OCI-LY1 (cell line): ENCODE data around the gene PXDN.

ENCODE experiments used
- H2AFZ ChIP-seq: fragments of 200-600 bp; sonication (generic), shearing (Covaris generic); 2 replicates; pipeline ENCODE4 v1.6.0; 2014; ENCODE audit warnings: antibody characterized with exemption, mild to moderate bottlenecking, low read length
- H3F3A ChIP-seq: fragments of 200-600 bp; sonication (generic), shearing (Covaris generic); 2 replicates; pipeline ENCODE4 v1.6.0; 2014; ENCODE audit warnings: mild to moderate bottlenecking, antibody characterized with exemption, low read length, moderate library complexity; ENCODE audit not compliant: insufficient read depth
- H3K27ac ChIP-seq: fragments of 200-600 bp; sonication (generic); 2 replicates; pipeline ENCODE4 v1.5.1; 2014; ENCODE audit warnings: low read length, mixed run types, mild to moderate bottlenecking, low read depth; ENCODE audit not compliant: poor library complexity, severe bottlenecking
- H3K27me3 ChIP-seq: fragments of 200-600 bp; sonication (generic); 2 replicates; pipeline ENCODE4 v1.6.0; 2014; ENCODE audit warnings: antibody characterized with exemption, mild to moderate bottlenecking, low read length, moderate library complexity; ENCODE audit not compliant: insufficient read depth
- H3K36me3 ChIP-seq: fragments of 200-600 bp; sonication (generic); 2 replicates; pipeline ENCODE4 v1.6.1; 2014; ENCODE audit warnings: mild to moderate bottlenecking, antibody characterized with exemption, low read length, moderate library complexity, mixed read lengths; ENCODE audit not compliant: insufficient read depth
- H3K4me1 ChIP-seq: fragments of 200-600 bp; sonication (generic); 2 replicates; pipeline ENCODE4 v1.5.1; 2014; ENCODE audit warnings: mild to moderate bottlenecking, low read length, moderate library complexity; ENCODE audit not compliant: insufficient read depth, severe bottlenecking
- H3K4me2 ChIP-seq: fragments of 200-600 bp; sonication (generic), shearing (Covaris generic); 2 replicates; pipeline ENCODE4 v1.6.1; 2014; ENCODE audit warnings: low read length
- H3K4me3 ChIP-seq: fragments of 200-600 bp; sonication (generic); 2 replicates; pipeline ENCODE4 v1.5.1; 2014; ENCODE audit warnings: low read length, low read depth, mild to moderate bottlenecking, mixed read lengths; ENCODE audit not compliant: poor library complexity, severe bottlenecking
- H3K79me2 ChIP-seq: fragments of 200-600 bp; shearing (Covaris generic); 2 replicates; pipeline ENCODE4 v1.6.1; 2016; ENCODE audit warnings: mixed run types, low read length, mixed read lengths; ENCODE audit not compliant: insufficient read depth
- H3K9ac ChIP-seq: fragments of 200-600 bp; sonication (generic), shearing (Covaris generic); 2 replicates; pipeline ENCODE4 v1.6.1; 2014; ENCODE audit warnings: mild to moderate bottlenecking, low read length, mixed read lengths
- H3K9me2 ChIP-seq: fragments of 200-600 bp; sonication (generic), shearing (Covaris generic); 2 replicates; pipeline ENCODE4 v1.6.1; 2014; ENCODE audit warnings: low read depth, mild to moderate bottlenecking, low read length, mixed read lengths
- H3K9me3 ChIP-seq: fragments of 200-600 bp; shearing (Covaris generic); 2 replicates; pipeline ENCODE4 v1.6.1; 2014; ENCODE audit warnings: low read length, mixed read lengths
- H4K20me1 ChIP-seq: fragments of 200-600 bp; sonication (generic), shearing (Covaris generic); 2 replicates; pipeline ENCODE4 v1.6.0; 2016; ENCODE audit warnings: mild to moderate bottlenecking, low read length; ENCODE audit not compliant: insufficient read depth
- CTCF ChIP-seq: fragments of 200-600 bp; sonication (generic), shearing (Covaris generic); IDR thresholded peaks from 2 replicates; pipeline ENCODE4 v1.5.1; 2017; ENCODE audit warnings: mild to moderate bottlenecking, antibody characterized with exemption, low read length, moderate library complexity, mixed read lengths
- EZH2 ChIP-seq: fragments of 200-600 bp; sonication (generic), shearing (Covaris generic); IDR thresholded peaks from 2 replicates; pipeline ENCODE4 v1.8.0; 2017; ENCODE audit warnings: borderline replicate concordance, mixed run types, mild to moderate bottlenecking, antibody characterized with exemption, low read length, moderate library complexity, mixed read lengths

The PXDN gene

GRCh38 chr2:1774929-1775328 is 30.6 kb upstream of the PXDN start:
- Histone ChIP-seq H4K20me1 (no peaks in the 10 kb centered on the region), H3K9me2 (no peaks in the 10 kb centered on the region), H3K79me2 (no peaks in the 10 kb centered on the region), H3K27me3 (no peaks in the 10 kb centered on the region), H3K4me1 (no peaks in the 10 kb centered on the region), H3K9me3 (no peaks in the 10 kb centered on the region), H3F3A (no peaks in the 10 kb centered on the region), H3K4me3 (no peak overlapping the region), H3K4me2 (no peak overlapping the region), H3K27ac (no peak overlapping the region), H3K36me3 (no peaks in the 10 kb centered on the region), H2AFZ (no peak overlapping the region), H3K9ac (no peak overlapping the region)
- TF ChIP-seq CTCF (no peak), EZH2 (no peak)

GRCh38 chr2:1773883-1774282 is 29.6 kb upstream of the PXDN start:
- TF ChIP-seq EZH2 (no peak), CTCF (no peak)
- Histone ChIP-seq H3K4me3 (no peak overlapping the region), H3K79me2 (no peaks in the 10 kb centered on the region), H4K20me1 (no peaks in the 10 kb centered on the region), H3K9me2 (no peaks in the 10 kb centered on the region), H3K9ac (no peak overlapping the region), H3K9me3 (no peaks in the 10 kb centered on the region), H3K27me3 (no peaks in the 10 kb centered on the region), H3F3A (no peaks in the 10 kb centered on the region), H3K4me2 (no peak overlapping the region), H3K27ac (no peak overlapping the region), H3K4me1 (no peaks in the 10 kb centered on the region), H2AFZ (no peak overlapping the region), H3K36me3 (no peaks in the 10 kb centered on the region)

- Histone ChIP-seq H3K4me3 (no peak overlapping the region), H2AFZ (no peak overlapping the region), H3K36me3 (no peaks in the 10 kb centered on the region), H3K27me3 (no peaks in the 10 kb centered on the region), H3K4me1 (no peaks in the 10 kb centered on the region), H3K9ac (no peak overlapping the region), H3K27ac (no peak overlapping the region), H3K4me2 (no peak overlapping the region), H3K9me2 (no peaks in the 10 kb centered on the region), H3K79me2 (no peaks in the 10 kb centered on the region), H3K9me3 (no peaks in the 10 kb centered on the region), H3F3A (no peaks in the 10 kb centered on the region), H4K20me1 (no peaks in the 10 kb centered on the region)
- TF ChIP-seq CTCF, result no peak
- TF ChIP-seq EZH2, result no peak
Measured at GRCh38 chr2:1772471-1773267, 28.4 kb upstream of the PXDN start.
